Ascending aorta (tissue), 2 donors: ENCODE measurements around the gene FGG. TPM values are rescaled to one million over a fixed set of nuclear protein-coding genes. Genes with fewer than 3 reads are reported as not detected.

Experiments
- DNase-seq, 2 donors: peaks; one replicate each; pipeline ENCODE4 v3.0.0-alpha.2; 2019; ENCODE audit warnings: low spot score in 2 of 2
- H3K27ac ChIP-seq, 2 donors: fragments of 200-600 bp; sonication (generic); one replicate each; pipeline ENCODE4 v1.5.1; 2016 to 2017; ENCODE audit warnings: mild to moderate bottlenecking in 1 of 2
- H3K27me3 ChIP-seq: fragments of 200-600 bp; sonication (generic); one replicate; pipeline ENCODE4 v1.5.1; 2017
- H3K36me3 ChIP-seq, 2 donors: fragments of 200-600 bp; sonication (generic); one replicate each; pipeline ENCODE4 v1.5.1; 2016
- H3K4me1 ChIP-seq, 2 donors: fragments of 200-600 bp; sonication (generic); one replicate each; pipeline ENCODE4 v1.5.1; 2016 to 2017; ENCODE audit warnings: mild to moderate bottlenecking in 1 of 2
- H3K4me3 ChIP-seq, 2 donors: fragments of 200-600 bp; sonication (generic); one replicate each; pipeline ENCODE4 v1.5.1; 2016 to 2017; ENCODE audit warnings: mild to moderate bottlenecking in 1 of 2
- H3K9me3 ChIP-seq, 2 donors: fragments of 200-600 bp; sonication (generic); one replicate each; pipeline ENCODE4 v1.5.1; 2016
- intact Hi-C: fragments of 100-400 bp; cut with DNase I; formaldehyde crosslinking; loops from one replicate; pipeline ENCODE4 v1.15.1; 2023
- total RNA-seq: library from RNA; depleted of rRNA; stranded (reverse); fragments of >200 nt; gene quantifications from one replicate; pipeline ENCODE4 v1.1.0, GENCODE V29; 2016
- TF ChIP-seq, protein P1 (sequence below), 3 experiments: fragments of 200-600 bp in 2 of 3; fragments of 450-650 bp in 1 of 3; sonication (generic) in 2 of 3; IDR thresholded peaks; one replicate each; pipeline ENCODE4 v1.5.1; 2016 to 2019; ENCODE audit warnings: antibody characterized with exemption in 3 of 3, mild to moderate bottlenecking in 1 of 3, moderate library complexity in 1 of 3

Gene FGG
- total RNA-seq, 1 donor from 2014 or later: 40.3 TPM

DNA sequence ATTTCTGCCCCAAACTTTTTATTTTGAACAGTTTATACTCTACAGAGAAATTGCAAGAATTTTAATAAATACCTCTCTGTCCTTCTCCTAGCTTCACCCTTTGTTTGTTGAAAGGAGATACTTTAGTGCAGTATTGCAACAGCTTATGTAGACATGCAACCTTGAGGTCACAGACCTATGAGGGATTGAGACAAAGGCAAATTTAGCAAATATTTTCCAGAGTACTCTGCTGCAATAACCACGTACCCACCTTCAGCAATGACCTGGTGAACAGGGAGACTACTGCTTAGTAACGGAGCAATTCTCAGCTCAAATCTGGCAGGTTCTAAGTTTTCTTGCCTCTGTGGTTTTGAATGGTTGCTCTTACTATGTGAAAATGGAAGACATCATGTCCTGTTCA is 35.1 kb downstream of the FGG start:
- TF ChIP-seq, protein P1, sequence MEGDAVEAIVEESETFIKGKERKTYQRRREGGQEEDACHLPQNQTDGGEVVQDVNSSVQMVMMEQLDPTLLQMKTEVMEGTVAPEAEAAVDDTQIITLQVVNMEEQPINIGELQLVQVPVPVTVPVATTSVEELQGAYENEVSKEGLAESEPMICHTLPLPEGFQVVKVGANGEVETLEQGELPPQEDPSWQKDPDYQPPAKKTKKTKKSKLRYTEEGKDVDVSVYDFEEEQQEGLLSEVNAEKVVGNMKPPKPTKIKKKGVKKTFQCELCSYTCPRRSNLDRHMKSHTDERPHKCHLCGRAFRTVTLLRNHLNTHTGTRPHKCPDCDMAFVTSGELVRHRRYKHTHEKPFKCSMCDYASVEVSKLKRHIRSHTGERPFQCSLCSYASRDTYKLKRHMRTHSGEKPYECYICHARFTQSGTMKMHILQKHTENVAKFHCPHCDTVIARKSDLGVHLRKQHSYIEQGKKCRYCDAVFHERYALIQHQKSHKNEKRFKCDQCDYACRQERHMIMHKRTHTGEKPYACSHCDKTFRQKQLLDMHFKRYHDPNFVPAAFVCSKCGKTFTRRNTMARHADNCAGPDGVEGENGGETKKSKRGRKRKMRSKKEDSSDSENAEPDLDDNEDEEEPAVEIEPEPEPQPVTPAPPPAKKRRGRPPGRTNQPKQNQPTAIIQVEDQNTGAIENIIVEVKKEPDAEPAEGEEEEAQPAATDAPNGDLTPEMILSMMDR (IDR thresholded peaks at IDR 0.05): no peak
- intact Hi-C loops: no loop called here
- no peaks in the 10 kb centered on the region for H3K27me3 ChIP-seq
- H3K27ac ChIP-seq: no peak overlapping the region
- no peak for DNase-seq
- no peaks in the 10 kb centered on the region for H3K4me1 ChIP-seq
- H3K4me3 ChIP-seq: no peak overlapping the region
- no peaks in the 10 kb centered on the region for H3K9me3 ChIP-seq
- H3K36me3 ChIP-seq: no peaks in the 10 kb centered on the region

DNA sequence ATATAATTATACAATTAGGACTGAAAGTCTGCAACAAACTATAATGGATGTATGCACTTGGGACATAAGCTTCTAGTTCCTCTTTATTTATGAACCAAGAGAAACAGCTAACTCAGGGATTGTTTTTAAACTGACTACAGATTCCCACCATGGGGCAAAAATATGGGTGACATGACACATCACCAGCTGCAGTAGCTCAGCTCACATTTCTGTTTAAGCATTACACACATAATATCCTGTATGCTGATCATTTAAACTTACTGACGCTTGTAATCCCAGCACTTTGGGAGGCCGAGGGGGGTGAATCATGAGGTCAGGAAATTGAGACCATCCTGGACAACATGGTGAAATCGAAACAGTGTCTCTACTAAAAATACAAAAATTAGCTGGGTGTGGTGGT is 38.1 kb downstream of the FGG start:
- Histone ChIP-seq H3K4me1 (no peaks in the 10 kb centered on the region), H3K4me3 (no peak overlapping the region), H3K36me3 (no peaks in the 10 kb centered on the region), H3K9me3 (no peaks in the 10 kb centered on the region), H3K27me3 (no peaks in the 10 kb centered on the region), H3K27ac (no peak overlapping the region)
- intact Hi-C loops: no loop called here
- no peak for DNase-seq
- TF ChIP-seq, protein P1 (IDR thresholded peaks at IDR 0.05): no peak

DNA sequence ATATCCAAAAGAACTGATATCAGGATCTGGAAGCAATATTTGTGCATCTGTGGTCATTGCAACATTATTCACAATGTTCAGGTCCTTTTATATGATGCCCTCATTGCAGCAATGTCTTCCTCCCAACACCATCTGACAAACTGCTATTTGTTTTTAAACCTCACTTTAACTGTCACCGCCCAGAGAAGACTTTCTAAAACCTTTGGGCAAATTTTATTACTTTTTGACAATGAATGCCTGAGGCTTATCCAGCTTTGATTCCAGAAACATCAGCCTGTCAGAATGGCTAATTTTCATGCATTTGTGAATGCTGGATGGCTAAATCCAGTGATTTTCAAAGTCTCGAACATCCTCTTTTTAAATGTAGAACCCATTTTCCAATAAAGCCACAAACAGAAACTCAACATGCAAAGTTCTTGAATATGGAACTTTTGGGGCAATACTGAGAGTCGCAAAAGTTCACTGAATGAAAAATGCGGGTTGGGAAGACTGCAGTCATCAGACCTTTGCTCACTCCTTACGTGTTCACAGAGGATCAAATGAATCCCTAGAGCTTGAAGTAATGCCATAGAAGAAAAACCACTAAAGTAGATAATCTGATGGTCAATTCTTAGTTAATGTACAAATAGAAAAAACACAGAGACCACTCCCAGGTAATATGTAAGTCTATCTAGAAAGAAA is 39.1 kb downstream of the FGG start:
- intact Hi-C loops: no loop called here

DNA sequence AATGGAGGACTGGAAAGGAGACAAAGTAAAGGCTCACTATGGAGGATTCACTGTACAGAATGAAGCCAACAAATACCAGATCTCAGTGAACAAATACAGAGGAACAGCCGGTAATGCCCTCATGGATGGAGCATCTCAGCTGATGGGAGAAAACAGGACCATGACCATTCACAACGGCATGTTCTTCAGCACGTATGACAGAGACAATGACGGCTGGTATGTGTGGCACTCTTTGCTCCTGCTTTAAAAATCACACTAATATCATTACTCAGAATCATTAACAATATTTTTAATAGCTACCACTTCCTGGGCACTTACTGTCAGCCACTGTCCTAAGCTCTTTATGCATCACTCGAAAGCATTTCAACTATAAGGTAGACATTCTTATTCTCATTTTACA is 42.9 kb downstream of the FGG start:
- Histone ChIP-seq H3K27ac (no peak overlapping the region), H3K9me3 (no peaks in the 10 kb centered on the region), H3K36me3 (no peaks in the 10 kb centered on the region), H3K4me3 (no peak overlapping the region), H3K27me3 (no peaks in the 10 kb centered on the region), H3K4me1 (no peaks in the 10 kb centered on the region)
- intact Hi-C loops: no loop called here
- TF ChIP-seq, protein P1 (IDR thresholded peaks at IDR 0.05): no peak
- DNase-seq: no peak

More for the DNA sequence above, 39.1 kb downstream of the FGG start:
- no peaks in the 10 kb centered on the region for H3K36me3 ChIP-seq
- no peak overlapping the region for H3K4me3 ChIP-seq
- H3K9me3 ChIP-seq: no peaks in the 10 kb centered on the region
- TF ChIP-seq, protein P1 (IDR thresholded peaks at IDR 0.05): no peak
- H3K27me3 ChIP-seq: no peaks in the 10 kb centered on the region
- no peaks in the 10 kb centered on the region for H3K4me1 ChIP-seq
- H3K27ac ChIP-seq: no peak overlapping the region
- DNase-seq: no peak

DNA sequence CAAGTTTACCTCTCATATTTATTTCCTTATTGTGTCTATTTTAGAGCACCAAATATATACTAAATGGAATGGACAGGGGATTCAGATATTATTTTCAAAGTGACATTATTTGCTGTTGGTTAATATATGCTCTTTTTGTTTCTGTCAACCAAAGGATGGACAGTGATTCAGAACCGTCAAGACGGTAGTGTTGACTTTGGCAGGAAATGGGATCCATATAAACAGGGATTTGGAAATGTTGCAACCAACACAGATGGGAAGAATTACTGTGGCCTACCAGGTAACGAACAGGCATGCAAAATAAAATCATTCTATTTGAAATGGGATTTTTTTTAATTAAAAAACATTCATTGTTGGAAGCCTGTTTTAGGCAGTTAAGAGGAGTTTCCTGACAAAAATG is 43.4 kb downstream of the FGG start:
- Histone ChIP-seq H3K4me1 (no peaks in the 10 kb centered on the region), H3K36me3 (no peaks in the 10 kb centered on the region), H3K4me3 (no peak overlapping the region), H3K9me3 (no peaks in the 10 kb centered on the region), H3K27me3 (no peaks in the 10 kb centered on the region), H3K27ac (no peak overlapping the region)
- intact Hi-C loops: no loop called here
- TF ChIP-seq, protein P1 (IDR thresholded peaks at IDR 0.05): no peak
- no peak for DNase-seq
